Ramos (cell line): Measurements from ENCODE around the gene CCDC89.

Experiments used
- in situ Hi-C: fragments of 300-500 bp; cut with MboI; formaldehyde crosslinking; loops from one replicate; pipeline ENCODE4 v1.14.3; 2022; ENCODE audit warnings: low sequenced_read_pairs; ENCODE audit not compliant: unreplicated experiment

The CCDC89 gene

DNA sequence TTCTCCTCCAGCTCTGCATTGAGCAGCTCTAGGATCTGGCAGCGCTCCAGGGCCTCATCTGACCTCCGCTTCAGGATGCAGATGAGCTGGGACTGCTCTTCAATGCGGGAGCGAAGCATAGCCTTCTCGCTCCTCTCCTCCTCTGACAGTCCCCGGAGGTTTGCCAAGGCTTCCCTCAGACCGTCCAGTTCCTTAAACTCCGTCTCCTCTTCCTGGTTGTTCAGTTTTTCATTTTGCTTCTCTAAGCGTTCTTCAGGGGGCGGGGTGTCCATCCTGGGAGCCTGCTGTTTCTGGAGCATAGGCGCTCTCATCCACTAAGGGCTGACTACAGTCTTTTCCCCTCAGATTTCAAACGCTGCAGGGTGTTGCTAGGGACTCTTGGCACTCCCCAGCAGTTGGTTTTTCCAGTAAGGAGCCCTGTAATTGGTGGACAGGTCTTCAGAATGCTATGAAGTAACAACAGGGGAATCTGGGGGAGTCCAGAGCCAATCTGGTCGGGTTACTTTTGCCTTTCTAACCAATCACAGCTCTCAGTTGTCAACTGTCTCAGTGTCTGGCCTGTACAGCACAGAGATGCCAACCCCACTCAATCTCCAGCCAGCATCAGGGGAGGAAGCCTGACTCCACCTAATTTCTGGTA is at the start of gene CCDC89:
Gene CCDC89, minus strand, starts transcription at position 376 of the 640 bp plus-strand sequence. Its CDS starts 65 bp downstream, at position 311.
- in situ Hi-C loops, result no loop called here

DNA sequence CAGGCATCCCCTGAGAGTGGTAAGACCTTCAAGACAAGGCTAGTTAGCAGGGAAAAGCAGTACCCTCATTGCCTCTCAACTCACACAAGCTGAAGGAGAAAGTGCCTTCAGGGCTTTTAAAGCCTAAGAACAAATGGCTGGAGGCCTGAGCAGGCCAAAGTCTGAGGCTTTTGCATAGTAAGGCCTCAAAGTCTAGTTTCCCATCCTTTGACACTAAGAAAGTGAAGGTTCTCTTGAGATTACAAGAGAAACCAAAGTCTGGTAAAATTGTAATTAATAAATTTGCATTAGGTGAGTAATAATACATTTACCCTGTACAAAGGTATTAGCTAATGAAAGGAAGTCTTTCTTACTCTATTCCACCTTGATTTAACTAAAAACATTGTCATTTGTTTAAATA is 47.0 kb upstream of the CCDC89 start:
- in situ Hi-C loops, result no loop called here

DNA sequence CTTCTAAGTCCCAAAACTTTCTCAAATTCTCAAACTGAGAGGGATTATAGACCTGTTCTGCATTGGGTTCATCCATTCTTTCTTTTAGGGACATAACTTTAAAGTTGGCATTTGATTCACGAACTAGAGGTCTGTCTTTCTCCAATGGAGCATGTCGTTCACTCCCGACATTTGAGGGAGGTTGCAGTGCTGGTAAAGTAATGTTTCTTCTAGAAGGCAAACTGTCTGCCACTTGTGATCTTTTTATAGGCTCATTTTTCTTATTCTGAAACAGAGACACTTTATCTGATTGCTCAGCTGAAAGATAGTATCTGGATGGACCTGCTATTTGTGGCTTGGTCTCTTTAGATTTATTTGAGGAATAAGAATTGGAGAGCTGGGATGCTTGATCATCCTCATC is 40.4 kb upstream of the CCDC89 start:
- in situ Hi-C loops, result no loop called here

DNA sequence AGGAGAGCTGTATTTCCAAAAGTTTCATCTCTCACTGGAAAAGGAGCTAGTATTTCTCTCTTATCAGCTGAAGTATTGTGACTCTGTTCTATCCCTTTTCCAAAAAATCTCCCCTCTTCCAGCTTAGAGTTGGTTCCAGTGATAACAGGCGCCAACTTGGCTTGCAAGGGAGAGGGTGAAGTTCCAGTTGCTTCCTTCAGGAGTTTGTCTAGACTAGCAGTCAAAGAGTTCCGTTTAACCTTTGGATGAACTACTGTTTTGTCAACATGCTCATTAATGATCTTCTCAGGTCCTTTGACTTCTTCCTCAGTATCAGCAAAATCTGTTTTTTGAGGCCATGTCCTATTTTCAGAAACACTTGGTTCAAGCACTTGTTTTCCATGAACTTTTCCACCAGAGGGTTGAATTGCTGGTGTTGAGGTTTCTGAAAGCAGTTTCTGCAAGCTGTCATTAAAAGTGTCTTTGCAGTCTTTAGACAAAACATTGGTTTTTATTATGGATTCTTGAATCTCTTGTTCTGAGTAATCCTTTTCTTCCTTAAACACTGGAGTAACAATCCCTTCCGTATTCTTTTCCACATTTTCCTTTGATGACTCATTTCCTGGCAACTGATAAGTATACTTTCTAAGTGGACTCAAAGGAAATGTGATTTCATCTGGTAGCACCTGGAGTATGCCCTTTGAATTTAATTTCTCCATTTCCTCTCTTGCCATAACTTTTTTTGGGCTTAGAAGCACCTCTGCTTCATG is 39.7 kb upstream of the CCDC89 start:
- in situ Hi-C loops, result no loop called here

DNA sequence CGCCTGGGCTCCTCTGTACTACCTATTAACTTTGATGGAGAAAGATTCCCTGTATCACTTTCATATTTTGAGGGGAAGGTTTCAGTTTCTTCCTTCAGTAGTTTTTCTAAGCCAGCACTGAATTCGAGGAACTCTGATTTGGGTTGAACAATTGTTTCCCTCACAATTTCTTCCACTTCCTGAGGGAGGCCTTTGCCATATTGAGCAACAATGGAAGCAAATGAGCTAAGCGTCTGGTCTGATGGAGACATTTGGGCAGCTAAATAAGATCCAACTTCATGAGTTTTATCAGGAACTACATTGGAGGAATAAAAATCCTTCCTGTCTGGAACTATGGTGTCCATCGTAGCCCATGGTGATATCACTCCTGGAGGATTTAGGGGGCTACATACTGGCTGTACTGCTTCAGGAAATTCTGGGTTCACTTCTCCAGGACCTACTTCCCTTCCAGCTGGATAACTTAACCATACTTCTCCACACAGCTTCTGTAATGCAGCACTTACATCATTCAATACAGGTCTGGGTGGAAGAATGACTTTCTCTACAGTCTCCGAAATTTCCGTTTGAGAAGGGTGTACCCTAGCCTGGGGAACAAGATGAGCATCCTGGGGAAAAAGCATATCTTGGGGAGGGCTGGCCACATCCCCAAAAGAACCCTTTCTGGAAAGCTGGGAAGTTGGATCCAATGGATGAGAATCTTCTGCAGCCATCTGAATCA is 38.9 kb upstream of the CCDC89 start:
- in situ Hi-C loops, result no loop called here

DNA sequence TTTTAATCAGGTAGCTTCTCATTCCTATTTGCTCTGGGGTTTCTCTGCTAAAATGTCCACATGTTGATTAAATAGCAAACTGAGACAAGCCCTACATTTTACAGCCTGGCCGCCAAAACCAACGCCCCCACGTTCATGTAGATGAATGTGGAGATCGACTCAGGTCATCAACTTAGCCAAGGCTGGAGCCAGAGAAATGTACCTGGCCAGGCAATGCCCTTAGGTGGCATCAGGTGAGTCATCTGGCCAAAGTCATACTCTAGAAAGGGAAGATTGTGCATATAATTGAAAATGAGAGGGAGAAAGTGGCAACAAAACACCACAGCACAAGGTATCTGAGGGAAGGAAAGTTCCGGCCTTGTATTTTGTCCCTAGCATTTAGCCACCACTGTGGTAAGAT is 37.1 kb upstream of the CCDC89 start:
- in situ Hi-C loops, result no loop called here

DNA sequence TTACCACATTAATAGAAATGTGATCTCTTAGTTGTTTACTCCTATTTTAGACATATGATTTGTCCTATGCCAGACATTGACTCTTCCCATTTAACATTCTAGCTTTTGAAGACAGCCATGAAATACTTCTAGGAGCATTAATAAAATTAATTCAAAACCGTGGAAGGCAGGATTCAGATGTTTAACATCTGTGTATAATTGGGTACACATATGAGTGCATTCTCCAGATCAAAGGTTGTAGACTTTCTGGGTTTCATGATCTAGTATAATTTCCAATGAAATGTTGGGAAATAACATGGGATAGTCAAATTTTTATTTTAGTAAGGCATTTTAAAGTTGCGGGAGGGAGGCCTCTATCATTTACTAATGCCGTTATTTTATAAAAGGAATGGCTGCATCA is 35.2 kb upstream of the CCDC89 start:
- in situ Hi-C loops, result no loop called here

DNA sequence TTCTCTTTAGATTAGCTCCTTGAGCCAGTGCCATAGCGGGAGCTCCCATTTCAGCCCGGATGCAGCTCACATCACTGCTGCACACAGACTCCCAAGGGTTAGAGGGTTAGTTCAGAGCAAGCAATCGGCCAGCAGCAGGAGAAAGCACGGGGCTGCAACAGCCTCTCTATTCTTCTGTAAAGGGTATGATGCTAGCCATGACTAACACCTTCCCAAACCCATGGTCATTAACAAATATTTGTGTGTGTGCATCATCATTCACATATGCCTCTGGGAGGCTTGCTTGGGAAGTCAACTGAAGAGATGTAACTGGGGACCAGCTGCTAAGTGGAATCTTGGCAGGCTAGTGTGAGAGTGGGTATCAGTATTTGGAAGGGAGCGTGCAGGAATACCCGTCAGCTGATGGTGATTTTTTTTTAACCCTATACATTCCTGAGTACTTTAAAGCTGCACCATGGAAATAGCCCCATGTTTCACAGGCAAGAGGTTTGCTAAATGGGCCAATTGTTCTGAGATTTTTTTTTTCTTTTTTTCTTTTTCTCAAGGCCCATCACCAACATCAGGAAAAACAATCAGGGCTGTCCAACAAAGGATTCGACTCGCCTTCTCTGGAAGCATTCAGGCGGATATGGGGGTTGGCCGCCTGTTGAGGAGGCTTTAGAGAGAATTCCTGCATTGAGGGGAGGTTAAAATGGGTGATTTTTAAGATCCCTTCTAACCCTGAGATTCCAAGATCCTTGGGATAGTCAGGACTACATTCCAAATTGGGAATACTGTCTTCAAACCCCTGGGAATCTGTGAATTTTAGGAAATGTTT is 33.2 kb upstream of the CCDC89 start:
- in situ Hi-C loops, result no loop called here

DNA sequence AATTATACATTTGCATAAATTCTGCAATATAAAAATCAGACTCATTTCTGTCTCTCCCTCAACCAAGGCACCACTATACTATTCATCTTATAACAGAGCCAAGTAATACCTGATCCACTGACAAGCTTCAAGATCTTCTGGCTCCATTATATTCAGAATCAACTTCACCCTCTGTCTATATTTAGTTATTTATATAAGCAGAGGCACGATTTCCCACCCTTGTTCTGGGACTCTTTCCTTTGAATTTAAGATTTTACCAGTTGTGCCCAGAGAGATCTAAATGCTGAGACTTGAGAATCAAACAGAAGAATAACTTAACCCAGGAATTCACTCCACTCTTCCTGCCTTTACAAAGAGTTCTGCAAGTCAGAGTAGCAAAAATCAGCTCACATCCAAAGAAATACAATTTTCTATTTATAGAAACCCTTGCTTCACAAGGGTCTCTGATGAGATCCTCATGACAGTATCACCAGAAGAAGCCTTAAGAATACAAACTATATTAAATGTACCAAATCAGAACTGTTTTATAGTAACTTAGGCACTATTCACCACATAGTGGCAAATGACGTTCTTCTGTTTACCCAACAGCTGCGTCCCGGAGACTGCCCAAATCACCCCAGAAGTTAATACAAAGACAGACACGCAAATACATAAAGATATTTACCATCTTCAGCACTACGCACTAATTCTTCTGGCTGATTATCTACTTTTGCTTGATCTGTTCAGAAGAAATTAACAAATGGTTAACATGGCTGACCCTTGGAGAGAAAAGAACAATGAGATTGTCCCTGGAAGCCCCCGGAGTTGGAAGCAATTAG is 32.3 kb upstream of the CCDC89 start:
- in situ Hi-C loops, result no loop called here

DNA sequence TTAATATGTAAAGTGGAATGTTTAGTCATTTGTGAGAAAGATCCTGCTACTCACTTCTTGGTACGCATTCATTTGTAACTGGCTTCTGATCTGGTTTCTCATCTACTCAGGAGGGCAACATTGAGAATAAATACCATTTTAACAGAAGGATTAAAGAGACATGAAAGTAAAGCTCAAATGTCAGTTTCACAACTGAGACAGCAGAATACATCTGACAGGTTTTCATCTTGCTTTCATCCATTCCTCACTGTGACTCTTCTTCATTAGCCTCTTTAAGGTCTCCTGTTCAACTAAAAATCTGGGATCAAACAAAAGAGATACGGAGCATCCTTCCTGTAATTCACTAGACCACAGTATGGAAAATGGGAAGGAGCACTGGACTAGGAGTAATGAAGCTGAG is 31.4 kb upstream of the CCDC89 start:
- in situ Hi-C loops, result no loop called here

DNA sequence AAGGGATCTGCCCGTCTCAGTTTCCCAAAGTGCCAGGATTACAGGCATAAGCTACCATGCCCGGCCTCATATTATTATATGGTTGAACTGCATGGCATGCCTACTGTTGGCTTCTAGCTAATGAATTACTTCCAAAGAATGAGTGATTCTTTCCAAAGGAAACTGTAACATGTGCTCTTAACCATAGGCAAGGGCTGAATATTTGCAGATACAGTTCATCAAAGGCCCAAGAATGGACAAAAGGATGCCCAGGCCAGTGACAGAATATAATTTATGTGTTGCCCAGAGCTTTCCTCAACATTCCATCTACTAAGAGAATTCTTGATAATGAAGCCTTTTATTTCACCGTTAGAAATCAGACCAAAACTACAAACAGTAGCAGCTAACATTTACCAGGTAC is 27.0 kb upstream of the CCDC89 start:
- in situ Hi-C loops, result no loop called here

DNA sequence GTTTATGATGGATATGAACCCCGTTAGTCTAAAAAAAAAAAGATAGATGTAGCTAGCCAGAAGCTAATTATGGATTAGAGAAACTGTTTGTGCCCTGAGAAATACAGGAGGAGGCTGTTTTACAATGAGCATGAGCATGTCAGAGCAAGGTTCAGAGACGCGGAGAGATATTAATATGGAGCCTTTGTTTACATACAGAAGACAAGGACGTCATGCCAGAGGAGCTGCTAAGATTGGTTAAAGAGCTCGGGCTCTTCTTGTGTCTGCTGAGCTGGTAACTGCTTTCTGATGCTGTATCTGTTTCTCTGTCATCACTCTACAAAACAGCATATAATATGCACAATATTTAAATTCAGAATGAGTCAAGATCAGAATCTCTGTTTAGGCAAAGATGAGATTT is 24.9 kb upstream of the CCDC89 start:
- in situ Hi-C loops, result no loop called here

DNA sequence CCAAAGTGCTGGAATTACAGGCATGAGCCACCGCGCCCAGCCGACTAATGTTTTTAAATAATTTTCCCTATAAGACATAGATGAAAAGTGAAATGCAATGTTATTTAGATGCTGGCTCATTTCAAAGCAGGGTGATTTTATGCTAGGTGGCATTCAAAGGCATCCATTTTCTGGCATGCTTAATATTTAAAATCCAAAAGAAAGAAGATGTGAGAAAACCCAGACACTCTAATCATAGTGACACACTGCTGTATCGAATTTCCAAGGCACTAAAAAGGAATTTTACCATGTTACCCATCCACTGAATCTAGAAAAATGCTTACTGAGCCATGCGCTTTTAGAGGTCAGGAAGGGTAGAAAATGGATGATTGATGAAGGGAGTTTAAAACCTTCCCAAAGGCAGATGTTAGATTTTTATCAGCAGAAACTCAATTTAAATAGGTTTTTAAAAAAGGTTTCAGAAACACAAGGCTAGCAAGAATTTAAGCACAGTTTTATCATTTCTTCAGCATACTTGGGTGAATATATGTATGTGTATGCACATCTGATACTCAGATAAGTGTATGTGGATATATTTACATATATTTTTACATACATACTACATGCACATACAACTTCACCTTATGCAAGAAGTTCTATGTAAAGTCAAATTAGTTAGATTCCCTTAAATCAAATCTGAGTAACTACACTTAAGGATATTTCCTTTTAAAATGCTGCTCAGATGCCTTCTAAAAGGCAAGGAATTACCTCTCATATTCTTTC is 24.1 kb upstream of the CCDC89 start:
- in situ Hi-C loops, result no loop called here

DNA sequence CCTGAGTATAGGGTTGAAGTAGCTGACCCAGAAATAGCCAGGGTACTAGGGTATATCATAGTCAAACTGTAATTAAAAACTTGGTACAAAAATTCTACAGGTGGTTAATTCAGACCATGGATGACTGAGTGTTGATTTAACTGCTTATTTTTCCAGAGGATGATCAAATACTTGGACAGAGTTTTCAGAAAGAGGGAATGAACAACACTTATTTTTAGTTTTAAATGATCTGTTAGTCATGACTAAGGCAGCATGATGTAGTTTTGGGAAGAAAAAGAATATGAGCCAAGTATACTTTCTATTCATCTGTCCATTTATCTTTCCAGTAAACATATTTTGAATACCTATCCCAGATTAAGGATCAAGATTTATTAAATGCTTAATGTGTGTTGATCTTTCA is 19.8 kb upstream of the CCDC89 start:
- in situ Hi-C loops, result no loop called here

DNA sequence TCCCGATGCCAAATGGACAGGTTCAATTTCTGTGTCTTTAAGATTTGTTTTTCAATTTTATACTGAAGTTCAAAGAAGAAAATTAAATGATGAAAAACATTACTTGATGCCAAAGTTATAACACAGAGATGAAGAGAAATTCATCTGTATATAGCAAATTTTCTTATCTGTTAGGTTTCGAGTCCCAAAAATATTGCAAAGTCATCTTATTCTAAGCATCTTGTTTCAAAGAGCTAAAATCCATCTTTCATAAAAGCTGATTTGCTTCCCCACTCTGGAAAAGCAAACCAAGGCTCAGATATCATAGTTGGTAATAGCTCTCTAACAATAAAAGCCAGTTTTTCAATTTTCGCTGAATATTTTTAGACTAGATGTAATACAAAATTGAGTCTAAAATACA is 19.0 kb upstream of the CCDC89 start:
- in situ Hi-C loops, result no loop called here

DNA sequence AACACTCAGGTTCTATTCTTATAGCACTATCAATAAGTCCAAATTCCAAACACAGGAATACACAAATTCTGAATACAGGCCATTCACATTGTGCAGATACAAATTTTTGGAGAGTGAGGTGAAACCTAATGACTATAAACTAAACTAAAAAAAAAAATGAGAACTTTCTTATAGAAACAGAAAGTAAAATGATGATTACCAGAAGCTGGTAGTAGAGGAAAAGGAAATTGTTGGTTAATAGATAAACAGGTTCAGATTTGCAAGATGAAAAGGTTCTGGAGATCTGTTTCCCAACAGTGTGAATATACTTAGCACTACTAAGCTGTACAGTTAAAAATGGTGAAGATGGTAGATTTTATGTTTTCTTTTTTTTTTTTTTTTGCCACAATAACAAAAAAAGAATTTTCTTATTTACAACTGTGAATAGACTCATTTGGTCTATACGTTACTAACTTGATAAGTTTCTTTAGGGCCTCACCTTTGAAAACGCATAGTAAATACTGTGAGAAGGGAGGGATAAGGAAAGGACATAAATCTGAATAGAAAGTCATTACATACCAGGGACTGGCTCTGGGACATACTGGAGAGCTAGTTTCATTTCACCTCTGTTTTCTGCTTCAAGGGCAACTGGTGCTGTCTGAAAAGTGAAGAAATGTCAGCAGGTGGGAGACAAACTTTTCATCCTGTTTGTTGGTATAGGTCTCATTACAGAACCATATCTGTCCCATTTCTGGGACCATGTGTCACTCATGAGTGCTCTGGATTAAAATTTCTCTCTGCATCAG is 14.2 kb upstream of the CCDC89 start:
- in situ Hi-C loops, result no loop called here

DNA sequence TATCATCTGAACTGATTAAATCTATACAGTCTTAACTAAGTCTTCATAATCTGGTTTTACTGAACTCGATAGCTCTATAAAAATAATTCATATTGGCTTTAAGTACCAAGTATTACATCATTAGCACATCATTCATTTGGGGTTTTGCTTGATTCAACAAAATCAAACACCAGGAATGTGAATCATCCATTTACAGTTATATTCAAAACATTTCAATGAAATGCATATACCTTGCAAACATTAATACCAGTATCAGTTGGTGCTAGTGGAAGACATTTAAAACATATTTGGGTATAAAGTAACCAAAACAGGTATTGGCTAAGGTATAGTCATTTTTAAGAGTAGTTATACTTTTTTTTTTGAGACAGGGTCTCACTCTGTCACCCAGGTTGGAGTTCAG is 12.2 kb upstream of the CCDC89 start:
- in situ Hi-C loops, result no loop called here

DNA sequence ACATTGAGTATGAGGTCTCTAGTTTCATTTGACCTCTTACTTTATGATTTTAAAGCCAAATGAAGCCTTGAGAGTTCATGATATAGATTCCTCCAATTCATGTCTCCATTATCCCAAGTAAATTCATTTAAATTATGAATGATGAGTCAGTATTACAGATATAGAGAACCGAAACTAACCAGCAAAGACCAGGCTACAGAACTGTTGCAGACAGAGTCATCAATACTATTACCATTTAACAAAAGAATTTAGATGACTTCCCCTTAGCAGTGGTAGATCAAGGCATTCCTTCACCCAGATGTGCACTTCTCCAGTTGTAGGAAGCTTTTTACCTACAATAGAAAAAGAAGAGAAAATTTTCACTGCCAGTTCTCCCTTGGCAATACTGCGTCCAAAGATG is 11.8 kb upstream of the CCDC89 start:
- in situ Hi-C loops, result no loop called here
